ENCODE measurements around the gene HOOK2.
"Not testable (repeated sequence)": the region's sequence is repeated elsewhere in the genome, so short reads cannot be mapped to it uniquely, and the experiment has no call there.

The HOOK2 gene, protein sequence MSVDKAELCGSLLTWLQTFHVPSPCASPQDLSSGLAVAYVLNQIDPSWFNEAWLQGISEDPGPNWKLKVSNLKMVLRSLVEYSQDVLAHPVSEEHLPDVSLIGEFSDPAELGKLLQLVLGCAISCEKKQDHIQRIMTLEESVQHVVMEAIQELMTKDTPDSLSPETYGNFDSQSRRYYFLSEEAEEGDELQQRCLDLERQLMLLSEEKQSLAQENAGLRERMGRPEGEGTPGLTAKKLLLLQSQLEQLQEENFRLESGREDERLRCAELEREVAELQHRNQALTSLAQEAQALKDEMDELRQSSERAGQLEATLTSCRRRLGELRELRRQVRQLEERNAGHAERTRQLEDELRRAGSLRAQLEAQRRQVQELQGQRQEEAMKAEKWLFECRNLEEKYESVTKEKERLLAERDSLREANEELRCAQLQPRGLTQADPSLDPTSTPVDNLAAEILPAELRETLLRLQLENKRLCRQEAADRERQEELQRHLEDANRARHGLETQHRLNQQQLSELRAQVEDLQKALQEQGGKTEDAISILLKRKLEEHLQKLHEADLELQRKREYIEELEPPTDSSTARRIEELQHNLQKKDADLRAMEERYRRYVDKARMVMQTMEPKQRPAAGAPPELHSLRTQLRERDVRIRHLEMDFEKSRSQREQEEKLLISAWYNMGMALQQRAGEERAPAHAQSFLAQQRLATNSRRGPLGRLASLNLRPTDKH

DNA sequence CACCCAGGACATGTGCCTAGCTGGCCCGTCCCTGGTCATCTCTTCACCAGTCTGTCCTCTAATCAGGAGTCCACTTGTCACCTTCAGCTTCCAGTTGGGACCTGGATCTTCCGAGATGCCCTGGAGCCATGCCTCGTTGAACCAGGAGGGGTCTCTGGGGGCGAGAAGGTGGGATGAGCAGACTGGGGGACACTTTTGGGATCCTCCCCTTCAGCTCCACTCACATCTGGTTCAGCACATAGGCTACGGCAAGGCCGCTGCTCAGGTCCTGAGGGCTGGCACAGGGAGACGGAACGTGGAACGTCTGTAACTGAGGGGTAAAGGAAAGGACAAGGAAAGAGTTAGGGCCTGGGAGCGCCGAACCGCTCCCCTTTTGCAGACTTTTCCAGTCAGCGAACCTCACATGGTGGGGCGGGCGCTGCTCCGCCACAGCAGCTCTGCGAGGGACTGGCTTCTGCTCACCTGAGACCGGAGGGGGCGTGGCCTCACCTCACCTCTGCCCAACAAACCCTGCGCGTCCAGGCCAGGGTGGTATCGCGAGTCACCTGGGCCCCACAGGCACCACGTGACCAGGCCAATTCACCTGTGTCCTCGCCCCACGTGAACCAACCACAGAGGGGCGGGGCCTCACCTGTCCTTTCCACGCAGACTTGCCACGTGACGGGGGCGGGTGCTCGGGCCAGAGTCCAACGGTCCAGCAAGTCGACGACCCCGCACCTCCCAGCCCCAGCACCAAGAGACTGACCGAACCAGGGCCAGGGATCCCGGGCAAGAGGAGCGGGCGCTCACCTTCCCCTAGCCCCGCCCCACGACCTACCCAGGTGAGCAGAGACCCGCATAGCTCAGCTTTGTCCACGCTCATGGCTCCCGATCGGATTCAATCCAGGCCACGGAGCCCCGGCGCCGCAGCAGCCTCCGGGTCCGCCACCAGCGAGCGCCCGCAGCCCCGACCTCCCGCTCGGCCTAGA is at the start of gene HOOK2:
Gene HOOK2 (minus strand): TSS at position 965 of the 968 bp plus-strand sequence. CDS start 103 bp downstream, at position 862.
- in situ Hi-C loops (cut with HindIII; ENCODE audit: low sequenced_read_pairs): no loop called here
- peak within 1 kb of the TSS; percentile 67 for H3K4me3 ChIP-seq (ENCODE audit: low read depth, low read length)
- no peak for DNase-seq (ENCODE audit: low read depth, low spot score)
- TF ChIP-seq, protein P1, sequence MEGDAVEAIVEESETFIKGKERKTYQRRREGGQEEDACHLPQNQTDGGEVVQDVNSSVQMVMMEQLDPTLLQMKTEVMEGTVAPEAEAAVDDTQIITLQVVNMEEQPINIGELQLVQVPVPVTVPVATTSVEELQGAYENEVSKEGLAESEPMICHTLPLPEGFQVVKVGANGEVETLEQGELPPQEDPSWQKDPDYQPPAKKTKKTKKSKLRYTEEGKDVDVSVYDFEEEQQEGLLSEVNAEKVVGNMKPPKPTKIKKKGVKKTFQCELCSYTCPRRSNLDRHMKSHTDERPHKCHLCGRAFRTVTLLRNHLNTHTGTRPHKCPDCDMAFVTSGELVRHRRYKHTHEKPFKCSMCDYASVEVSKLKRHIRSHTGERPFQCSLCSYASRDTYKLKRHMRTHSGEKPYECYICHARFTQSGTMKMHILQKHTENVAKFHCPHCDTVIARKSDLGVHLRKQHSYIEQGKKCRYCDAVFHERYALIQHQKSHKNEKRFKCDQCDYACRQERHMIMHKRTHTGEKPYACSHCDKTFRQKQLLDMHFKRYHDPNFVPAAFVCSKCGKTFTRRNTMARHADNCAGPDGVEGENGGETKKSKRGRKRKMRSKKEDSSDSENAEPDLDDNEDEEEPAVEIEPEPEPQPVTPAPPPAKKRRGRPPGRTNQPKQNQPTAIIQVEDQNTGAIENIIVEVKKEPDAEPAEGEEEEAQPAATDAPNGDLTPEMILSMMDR (IDR thresholded peaks at IDR 0.05; ENCODE audit: low read depth, low read length): no peak

DNA sequence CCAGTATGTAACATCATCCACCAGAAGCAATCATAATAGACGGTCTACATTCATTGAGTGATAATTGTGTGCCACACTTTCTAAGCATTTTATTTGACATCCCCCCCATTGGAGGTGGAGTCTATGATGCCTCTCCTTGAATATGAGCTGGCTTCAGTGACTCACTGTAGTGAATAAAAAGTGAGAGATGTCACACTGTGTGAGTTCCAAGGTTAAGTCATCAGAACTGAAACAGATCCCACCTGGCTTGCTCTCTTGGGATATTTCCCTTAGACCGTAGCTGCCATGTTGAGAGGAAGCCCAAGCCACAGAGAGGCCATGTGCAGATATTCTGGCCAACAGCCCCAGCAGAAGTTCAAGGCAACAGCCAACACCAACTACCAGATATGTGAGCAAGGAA is 46.4 kb upstream of the HOOK2 start:
- DNase-seq (ENCODE audit: low read depth, low spot score): no peak
- TF ChIP-seq, protein P1 (IDR thresholded peaks at IDR 0.05; ENCODE audit: low read depth, low read length): no peak
- in situ Hi-C loops (cut with HindIII; ENCODE audit: low sequenced_read_pairs): no loop called here

DNA sequence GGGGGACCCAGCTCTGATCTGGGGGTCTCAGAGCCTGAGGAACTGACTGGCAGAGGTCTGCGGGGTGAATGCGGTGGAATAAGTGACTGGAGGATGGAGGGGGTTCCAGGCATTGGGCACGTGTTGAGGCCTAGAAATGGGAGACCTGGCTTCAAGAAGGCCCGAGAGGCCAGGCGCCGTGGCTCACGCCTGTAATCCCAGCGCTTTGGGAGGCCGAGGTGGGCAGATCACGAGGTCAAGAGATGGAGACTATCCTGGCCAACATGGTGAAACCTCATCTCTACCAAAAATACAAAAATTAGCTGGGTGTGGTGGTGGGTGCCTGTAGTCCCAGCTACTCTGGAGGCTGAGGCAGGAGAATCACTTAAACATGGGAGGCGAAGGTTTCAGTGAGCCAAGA is 42.5 kb upstream of the HOOK2 start:
- in situ Hi-C loops (cut with HindIII; ENCODE audit: low sequenced_read_pairs); DNase-seq (ENCODE audit: low read depth, low spot score); H3K4me3 ChIP-seq (ENCODE audit: low read depth, low read length): not testable (repeated sequence)

More for the DNA sequence above, 46.4 kb upstream of the HOOK2 start:
- no peak overlapping the region for H3K4me3 ChIP-seq (ENCODE audit: low read depth, low read length)

DNA sequence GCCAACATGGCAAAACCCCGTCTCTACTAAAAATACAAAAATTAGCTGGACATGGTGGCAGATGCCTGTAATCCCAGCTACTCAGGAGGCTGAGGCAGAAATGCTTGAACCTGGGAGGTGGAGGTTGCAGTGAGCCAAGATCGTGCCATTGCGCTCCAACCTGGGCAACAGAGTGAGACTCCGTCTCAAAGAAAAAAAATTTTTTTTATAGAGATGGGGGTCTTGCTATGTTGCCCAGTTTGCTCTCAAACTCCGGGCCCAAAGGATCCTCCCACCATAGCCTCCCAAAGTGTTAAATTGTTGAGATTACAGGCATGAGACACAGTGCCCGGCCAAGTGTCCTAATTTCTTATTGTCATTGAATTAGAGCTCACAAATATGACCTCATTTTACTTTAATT is 41.8 kb upstream of the HOOK2 start:
- H3K4me3 ChIP-seq (ENCODE audit: low read depth, low read length); in situ Hi-C loops (cut with HindIII; ENCODE audit: low sequenced_read_pairs); DNase-seq (ENCODE audit: low read depth, low spot score): not testable (repeated sequence)

DNA sequence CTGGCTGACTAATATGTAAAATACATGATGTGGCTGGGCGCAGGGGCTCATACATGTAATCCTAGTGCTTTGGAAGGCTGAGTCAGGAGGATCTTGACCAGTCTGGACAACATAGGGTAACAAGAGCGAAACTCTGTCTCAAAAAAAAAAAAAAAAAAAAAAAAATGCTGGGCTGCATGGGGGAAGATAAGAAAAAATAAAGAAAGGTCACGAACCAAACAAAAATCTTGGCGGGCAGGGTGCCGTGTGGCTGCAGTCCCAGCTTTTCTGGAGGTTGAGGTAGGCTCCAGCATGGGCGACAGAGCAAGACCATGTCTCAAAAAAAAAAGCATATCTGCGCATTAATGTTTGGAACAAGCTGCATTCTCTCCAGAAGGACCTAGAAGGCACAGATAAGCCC is 39.7 kb upstream of the HOOK2 start:
- no peak for DNase-seq (ENCODE audit: low read depth, low spot score)
- TF ChIP-seq, protein P1 (IDR thresholded peaks at IDR 0.05; ENCODE audit: low read depth, low read length): no peak
- in situ Hi-C loops (cut with HindIII; ENCODE audit: low sequenced_read_pairs): no loop called here
- H3K4me3 ChIP-seq (ENCODE audit: low read depth, low read length): no peak overlapping the region

DNA sequence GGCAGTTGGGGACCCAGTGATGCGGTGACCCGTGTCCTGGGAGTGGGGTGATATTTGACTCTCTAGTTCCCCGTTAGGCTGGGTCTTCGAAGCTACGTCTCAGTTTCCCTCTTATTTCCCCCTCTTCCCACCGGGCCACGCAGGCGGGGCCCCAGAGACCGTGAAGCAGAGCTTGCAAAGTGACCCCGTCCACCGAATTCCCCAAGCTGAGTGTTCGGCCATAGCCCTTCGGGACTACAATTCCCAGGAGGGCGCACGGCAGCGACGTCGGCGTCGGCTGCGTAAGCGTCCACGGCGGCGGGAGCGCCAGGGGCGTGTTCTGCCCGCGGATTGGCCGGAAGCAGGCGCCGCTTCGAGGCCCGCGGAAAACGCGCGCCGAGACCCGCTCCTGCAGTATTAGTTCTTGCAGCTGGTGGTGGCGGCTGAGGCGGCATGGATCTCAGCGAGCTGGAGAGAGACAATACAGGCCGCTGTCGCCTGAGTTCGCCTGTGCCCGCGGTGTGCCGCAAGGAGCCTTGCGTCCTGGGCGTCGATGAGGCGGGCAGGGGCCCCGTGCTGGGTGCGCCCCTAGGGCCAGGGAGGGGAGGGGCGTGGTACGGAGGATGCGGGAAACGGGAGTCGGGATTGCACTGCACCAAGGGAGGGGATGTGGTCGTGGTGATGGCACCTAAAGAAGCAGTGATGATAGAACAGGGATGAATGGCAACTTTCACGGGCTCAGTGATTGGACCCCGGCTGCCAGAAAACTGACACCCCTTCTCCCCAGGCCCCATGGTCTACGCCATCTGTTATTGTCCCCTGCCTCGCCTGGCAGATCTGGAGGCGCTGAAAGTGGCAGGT is 31.1 kb upstream of the HOOK2 start, which contains the start of gene RNASEH2A:
Gene RNASEH2A (plus strand): TSS at position 343 of the 840 bp plus-strand sequence. CDS start 90 bp downstream, at position 433.
- peak; percentile 92 for DNase-seq (ENCODE audit: low read depth, low spot score)
- peak within 1 kb of the TSS; percentile 77 for H3K4me3 ChIP-seq (ENCODE audit: low read depth, low read length)
- TF ChIP-seq, protein P1 (IDR thresholded peaks at IDR 0.05; ENCODE audit: low read depth, low read length): no peak
- in situ Hi-C loops (cut with HindIII; ENCODE audit: low sequenced_read_pairs): no loop called here

Measured in astrocyte of the spinal cord (primary cell).